HG02970 (cell line): ENCODE data around the gene SLC35F5.
"Not testable (repeated sequence)": the region's sequence is repeated elsewhere in the genome, so short reads cannot be mapped to it uniquely, and the experiment has no call there.

Experiments
- ATAC-seq: cut with Tn5 transposase; IDR thresholded peaks from one replicate; pipeline ENCODE4 v1.9.1; 2021; ENCODE audit warnings: mild to moderate bottlenecking, moderate library complexity, moderate number of reproducible peaks; ENCODE audit not compliant: unreplicated experiment, low FRiP score

SLC35F5 gene, protein sequence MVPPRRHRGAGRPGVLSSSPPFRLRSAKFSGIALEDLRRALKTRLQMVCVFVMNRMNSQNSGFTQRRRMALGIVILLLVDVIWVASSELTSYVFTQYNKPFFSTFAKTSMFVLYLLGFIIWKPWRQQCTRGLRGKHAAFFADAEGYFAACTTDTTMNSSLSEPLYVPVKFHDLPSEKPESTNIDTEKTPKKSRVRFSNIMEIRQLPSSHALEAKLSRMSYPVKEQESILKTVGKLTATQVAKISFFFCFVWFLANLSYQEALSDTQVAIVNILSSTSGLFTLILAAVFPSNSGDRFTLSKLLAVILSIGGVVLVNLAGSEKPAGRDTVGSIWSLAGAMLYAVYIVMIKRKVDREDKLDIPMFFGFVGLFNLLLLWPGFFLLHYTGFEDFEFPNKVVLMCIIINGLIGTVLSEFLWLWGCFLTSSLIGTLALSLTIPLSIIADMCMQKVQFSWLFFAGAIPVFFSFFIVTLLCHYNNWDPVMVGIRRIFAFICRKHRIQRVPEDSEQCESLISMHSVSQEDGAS

DNA sequence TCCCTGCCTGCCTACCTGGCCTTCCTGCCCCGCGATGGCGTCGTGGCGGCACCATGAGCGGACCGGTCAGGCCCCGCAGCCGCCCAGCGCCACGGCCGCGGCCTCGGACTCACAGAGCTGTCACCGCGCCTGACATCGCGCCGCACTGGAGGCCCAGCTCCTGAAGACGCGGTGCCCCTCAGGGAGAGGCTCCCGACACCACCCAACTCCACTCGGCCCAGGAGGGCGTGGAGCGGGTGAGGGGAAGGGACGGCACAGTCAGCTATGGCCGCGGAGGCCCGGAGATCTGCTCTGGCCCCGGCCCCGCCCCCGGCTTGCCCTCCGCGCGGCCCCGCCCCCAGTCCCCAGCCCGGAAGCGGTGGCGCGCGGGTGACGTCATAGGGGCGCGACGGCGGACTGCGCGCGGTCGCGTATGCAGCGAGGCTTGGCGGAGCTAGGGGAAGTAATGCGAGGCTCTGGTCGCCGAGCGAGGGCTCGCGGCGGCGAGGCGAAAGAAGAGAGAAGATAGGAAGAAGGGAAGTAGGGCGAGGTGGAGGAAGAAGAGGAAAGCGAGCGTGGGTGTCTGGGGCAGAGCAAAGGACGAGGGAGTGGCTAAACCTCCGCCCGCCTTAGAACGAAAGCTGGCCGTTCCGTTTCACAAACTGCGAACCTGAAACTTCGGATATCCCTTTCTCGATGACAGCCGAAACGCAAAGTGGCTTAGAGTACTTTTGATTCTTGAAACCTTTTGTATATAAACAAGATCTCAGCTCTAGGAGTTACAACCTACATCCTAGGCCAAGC is at the start of gene SLC35F5:
SLC35F5 (minus strand) TSS at position 288 of the 783 bp plus-strand sequence; CDS start at position 55, 233 bp downstream.
- peak; percentile 91 for ATAC-seq

DNA sequence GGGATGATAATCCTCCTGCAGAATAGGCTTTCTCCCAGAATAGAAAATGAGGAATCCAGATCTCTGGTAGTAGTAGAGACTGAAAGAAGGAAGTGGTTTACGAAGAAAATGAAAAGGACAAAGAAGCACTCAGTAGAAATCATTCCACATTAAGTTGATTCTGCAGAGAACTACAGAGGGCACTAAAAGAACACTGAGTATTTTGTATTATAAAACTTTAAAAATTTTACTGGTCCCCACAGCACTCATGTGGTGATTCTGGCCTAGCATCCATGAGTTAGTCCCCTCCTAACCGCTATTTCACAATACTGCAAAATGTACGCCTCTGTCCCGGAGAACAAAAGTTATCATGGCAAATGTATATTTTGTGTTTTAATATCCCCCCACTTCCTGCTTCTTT is 42.9 kb upstream of the SLC35F5 start:
- ATAC-seq, result no peak

DNA sequence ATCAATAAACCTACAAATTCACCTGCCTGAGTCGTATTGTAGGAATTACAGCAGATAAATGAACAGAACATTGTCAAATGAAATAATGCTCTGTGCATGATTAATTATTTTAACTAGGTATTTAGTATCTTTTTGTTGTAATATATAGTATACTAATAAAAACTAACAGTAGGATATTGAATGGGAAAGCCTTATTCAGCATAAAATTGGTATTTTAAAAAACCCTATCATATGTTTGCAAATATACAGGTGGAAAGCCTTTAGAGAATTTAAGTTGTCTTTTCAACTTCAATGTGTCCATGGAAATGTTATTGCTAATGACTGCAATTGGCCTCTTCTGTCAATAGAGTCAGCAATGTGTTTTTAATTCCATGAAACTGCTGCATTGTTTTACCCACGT is 40.8 kb upstream of the SLC35F5 start:
- no peak for ATAC-seq

DNA sequence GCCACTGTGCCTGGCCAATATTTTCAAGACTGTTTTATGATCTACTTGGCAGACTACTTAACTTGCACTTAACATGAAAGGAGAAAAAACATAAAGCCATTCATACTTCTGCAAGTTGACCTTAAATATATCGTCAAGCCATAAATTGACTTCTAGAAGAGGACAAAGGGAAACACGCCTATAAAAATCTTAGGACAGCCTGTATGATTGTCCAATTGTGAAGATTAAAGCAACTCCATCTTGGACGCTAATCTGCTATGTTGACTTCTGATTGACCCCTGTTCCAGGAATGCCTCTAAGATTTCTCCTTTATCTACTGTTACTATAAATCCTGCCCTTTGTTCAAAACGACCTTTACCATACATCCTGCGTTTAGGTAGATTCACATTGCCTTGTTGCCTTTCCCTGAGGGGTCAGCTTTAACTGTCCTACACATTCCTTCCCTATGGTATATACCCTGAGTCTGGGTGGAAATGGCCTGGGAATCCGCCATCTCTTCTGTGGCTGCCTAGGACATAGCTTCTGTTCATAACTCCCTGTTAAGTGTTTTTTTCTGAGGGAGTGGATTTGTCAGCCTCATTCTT is 40.2 kb upstream of the SLC35F5 start:
- ATAC-seq, result no peak

DNA sequence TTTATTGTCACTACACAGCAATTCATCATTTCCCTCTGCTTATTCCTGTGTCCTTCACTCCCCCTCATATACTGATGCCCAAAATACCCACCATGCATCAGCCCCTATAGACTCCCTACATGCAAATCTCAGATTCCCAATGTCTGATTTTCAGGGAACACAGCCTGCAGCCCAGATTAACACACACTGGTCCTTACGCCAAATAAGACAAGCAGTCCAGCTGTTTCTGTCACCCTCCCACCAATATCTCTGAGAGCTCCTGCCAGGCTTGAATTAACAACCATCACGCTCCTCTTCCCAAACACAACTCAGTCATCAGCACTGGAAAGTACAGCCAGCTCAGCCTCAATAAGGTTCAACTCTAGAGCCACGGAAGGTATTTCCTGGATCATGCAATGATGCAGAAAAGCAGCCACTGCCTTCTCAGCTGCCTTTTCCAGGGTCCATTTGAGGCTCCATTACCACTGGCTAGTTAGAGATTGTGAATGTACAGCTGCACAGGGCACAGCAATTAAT is 39.0 kb upstream of the SLC35F5 start:
- ATAC-seq, result no peak

DNA sequence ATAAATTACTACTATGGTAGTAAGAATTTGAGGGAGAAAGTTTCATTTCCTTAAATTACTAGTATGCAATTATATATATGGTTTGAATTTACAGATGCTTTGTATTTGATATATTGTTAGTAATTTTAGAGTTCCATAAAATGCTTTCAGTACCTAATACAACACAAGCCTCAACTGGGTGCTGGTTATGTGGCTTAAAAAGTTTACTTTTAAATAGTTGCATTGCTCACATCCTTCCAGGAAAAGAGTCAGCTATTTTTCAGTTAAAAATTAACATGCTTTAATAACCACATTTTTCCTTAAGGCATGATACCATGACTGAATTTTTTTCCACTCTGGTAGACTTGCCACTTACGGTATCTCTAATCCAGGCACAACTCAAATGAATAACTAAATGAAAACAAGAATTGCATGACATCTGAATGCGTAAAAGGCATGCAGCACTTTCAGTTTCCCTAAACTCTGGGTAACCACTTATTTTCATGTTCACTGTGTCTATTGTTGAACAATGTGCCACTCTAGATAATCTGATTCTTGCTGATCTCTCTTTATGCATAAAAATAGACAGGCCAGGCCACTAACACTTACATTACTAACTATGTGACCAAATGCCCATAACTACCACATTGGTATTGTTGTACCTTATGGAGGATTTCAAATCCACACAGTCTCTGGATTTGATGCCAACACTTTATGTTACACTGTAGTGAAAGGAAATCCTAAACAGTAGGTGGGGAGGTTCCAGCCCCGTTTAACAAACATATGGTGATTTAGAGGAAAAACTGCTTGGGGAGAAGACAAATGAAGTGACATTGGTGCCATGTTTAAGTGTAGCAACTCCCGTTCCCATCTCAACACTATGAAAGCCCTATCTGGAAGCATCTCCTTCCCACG is 35.5 kb upstream of the SLC35F5 start:
- peak; percentile 79 for ATAC-seq

DNA sequence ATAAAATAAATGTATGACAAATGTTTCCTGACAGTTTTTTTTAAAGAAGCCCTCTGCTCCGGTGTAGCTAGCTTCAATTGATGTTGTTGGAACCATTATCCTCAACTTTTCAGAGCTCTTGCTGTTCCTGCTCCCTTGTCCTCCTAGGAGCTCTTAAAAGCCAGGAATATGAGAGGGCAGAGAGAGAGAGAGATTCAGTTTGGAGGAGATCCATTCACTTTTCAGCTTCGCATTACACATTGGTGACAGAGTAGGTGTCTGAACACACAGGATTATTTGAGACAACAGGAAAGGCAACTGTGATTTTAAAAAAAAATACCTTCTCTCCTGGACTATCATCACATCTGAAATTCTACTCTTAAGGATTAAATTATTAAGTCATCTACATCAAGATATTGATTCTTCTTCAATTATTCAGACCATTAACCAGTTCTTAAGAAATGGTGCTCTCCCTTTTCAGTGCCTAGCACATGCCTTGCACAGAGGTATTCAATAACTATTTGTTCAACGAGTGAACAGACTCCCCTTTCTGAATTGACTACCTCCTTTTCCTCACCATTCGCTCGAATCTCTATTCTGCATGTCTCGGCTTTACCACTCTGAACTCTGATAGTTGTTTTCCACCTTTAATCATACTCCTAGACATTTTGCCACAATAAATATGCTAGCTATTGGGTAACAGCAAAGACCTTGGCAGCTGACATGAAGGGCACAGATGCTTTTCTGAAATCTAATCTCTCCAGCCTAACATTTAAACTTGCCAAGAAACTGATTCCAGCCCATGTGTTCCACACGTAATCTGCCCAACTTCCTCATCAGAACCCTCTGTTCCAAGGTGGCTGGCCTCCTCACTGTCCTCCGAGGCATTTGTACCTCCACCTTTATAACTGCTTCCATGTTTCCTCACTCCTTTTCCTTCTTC is 28.6 kb upstream of the SLC35F5 start:
- ATAC-seq, result no peak

DNA sequence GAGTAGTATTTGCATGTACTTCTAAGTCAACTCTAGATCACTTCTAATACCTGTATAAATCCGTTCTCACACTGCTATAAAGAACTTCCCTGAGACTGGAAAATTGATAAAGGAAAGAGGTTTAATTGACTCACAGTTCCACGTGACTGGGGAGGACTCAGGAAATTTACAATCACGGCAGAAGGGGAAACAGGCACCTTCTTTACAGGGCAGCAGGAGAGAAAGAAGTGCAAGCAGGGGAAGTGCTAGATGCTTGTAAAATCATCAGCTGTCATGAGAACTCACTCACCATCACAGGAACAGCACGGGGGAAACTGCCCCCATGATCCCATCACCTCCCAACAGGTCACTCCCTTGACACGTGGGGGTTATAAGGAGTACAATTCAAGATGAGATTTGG is 24.0 kb upstream of the SLC35F5 start:
- ATAC-seq, result no peak

DNA sequence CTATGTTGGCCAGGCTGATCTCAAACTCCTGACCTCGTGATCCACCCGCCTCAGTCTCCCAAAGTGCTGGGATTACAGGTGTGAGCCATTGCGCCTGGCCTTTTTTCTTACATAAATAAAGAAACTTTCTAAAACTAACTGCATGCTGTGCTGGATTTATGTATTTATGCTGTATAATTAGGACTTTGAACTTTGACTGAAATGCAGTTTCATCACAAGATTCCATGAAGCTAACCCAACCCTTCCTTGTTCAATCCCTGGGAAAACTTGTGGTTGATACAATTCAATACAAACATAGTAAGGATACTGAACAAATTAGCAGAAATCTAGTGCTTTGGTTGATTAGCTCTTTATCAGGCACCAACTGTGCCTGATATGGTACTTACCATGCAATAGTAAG is 20.9 kb upstream of the SLC35F5 start:
- no peak for ATAC-seq

DNA sequence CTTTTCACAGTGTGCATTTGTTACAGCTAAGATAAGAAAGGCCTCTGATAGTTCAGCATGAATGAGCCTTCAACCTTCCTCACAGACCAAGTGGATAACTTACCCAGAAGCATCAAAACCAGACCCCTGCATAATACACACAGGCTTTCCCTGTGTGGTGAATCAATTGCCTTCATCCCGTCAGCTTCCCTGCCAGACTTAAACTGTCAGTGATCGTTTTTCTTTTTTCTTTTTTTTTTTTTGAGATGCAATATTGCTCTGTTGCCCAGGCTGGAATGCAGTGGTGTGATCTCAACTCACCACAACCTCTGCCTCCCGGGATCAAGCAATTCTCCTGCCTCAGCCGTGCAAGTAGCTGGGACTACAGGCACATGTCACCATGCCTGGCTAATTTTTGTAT is 20.5 kb upstream of the SLC35F5 start:
- ATAC-seq, result no peak

DNA sequence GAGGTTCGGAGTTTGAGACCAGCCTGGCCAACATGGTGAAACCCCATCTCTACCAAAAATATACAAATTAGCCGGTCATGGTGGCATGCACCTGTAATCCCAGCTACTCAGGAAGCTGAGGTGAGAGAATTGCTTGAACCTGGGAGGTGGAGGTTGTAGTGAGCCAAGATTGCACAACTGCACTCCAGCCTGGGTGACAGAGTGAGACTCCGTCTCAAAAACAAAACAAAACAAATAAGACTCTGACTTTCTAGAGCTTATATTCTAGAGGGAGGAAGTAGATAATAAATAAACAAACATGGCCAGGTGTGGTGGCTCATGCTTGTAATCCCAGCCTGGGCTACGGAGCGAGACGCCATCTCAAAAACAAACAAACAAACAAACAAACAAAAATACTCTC is 18.2 kb upstream of the SLC35F5 start:
- ATAC-seq, result not testable (repeated sequence)

DNA sequence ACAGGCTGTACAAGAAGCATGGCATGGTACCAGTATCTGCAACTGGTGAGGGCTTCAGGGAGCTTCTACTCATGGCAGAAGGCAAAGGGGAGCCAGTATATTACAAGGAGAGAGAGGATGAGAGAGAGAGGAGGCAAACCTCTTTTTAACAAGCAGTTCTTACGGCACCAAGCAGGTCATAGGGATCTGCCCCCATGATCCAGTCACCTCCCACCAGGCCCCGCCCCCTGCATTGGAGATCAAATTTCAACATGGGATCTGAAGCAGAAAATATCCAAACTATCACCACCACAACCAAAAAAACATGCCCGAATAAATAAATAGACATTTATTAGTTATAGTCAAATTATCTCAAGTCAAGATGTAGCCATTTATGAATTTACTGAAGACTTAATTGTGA is 14.5 kb upstream of the SLC35F5 start:
- ATAC-seq, result no peak

DNA sequence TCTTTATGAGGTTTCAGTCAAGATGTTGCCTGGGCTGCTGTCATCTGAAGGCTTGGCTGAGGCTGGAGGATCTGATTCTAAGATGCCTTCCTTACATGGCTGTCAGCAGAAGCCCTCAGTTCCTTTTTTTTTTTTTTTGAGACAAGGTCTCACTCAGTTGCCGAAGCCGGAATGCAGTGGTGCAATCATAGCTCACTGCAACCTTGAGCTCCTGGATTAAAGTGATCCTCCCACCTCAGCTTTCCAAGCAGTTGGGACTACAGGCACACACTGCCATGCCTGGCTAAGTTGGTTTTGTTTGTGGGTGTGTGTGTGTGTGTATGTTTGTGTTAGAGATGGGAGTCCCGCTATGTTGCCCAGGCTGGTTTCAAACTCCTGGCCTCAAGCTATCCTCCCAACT is 13.1 kb upstream of the SLC35F5 start:
- ATAC-seq, result no peak

DNA sequence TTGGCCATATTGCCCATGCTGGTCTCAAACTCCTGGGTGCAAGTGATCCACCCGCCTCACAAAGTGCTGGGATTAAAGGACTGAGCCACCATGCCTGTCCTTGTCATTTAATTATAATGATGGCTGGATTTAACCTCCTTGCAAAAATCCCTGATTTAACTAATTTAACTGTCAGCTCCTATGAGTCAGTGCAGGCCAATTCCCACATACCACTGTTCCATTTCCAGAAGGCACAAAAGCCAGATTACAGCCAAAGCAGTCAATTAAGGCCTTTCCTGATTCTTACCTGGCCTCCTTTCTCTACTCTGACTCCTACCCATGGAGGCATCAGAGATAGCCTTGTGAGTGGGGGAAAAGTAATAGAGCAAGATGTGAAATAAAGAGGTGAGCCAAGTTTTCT is 12.3 kb upstream of the SLC35F5 start:
- ATAC-seq, result no peak

DNA sequence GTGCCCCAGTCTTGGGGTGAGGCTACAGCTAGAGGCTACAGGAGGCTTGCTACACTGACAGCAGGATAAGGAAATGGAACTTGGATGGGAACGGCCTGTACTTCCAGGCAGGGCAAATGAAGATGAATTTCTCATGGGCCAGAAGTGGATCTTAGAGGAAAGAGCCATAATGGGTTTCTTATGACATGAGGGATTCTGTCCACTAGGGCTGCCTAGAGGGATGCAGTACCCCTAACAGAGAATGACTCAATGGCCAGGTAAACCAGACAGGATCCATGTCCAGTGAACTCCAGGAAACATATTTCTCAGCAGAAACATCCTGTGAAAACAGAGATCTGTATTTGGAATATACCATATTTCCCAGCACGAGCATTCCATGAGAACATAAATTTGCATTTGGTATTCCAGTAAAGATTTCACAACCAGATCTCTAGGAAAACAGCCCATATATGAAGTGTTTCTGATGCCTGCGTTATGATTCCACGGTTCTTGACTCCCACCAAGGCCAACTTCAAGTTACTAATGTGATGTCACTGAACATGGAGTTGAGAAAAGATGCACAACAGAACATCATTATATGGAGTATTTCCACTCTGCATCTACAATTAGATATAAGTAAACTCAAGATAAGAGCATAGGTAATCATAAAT is 11.5 kb upstream of the SLC35F5 start:
- ATAC-seq, result no peak

DNA sequence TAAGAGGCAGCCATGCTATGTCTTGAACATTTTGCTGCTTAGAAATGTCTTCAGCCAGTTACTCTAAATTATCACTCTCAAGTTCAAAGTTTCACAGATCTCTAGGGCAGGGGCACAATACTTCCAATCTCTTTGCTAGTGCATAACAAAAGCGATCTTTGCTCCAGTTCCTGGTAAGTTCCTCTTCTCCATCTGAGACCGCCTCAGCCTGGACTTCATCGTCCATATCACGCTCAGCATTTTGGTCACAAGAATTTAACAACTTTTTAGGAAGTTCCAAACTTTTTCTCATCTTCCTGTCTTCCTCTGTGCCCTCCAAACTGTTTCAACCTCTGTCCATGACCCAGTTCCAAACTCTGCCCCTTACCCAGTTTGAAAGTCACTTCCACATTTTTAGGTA is 8.8 kb upstream of the SLC35F5 start:
- no peak for ATAC-seq

DNA sequence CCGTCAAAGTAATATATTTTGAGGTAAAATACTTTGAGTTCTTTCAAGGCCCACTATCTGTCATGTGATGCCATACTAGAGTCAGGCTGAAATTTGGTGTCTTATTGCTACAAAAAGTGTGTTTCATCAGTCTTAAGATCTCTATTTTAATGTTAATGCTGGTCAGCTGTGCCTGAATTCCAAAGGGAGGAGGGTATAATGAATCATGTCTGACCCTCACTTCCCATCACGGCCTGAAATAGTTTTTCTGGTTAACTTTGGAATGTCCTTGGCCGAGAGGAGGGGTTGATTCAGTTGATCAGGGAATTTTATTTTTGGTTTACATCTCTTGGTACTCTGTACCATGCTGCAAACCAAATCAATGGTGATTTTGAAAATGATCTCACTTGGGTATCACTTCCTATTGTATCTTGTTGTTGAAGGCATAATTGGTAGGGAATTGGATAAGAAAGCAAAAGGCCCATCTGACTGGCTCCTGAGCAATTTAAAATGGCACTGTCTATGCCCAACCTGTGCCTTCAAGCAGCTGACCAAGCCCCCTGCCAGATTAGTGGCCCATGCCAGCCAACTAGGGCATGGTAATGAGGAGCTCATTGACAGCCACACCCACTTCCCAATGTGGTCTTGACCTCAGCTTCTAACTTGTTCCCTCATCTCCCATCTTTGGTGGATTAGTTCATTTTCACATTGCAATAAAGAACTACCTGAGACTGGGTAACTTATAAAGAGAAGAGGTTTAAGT is 6.1 kb upstream of the SLC35F5 start:
- no peak for ATAC-seq

DNA sequence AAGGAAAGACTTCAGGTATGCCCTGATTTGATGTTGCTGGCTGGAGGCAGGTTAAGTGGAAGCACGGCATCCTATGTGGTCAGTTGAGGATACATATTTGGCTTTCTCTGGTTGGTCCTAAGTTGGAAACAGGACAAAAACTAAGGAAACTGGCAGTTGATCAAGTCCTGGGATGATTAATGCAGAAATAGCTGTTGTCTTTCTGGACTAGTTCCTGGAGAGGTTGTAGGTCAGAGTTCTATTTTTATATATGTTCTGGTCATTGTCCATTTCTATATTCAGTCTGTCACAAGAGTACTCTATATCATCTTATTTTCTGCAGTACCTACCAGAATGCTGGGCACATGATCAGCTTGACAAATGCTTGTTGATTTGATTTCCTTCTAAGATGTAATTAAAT is 4.0 kb upstream of the SLC35F5 start:
- ATAC-seq, result no peak
